Activated T-cell treated with anti-CD3 and anti-CD28 coated beads, Interleukin-2, amount 50 U/mL, for 1 hour (primary cell): ENCODE results near the gene YEATS4.

Experiments
- DNase-seq: peaks from one replicate; pipeline ENCODE4 v3.0.0-alpha.2; 2020

The YEATS4 gene

DNA sequence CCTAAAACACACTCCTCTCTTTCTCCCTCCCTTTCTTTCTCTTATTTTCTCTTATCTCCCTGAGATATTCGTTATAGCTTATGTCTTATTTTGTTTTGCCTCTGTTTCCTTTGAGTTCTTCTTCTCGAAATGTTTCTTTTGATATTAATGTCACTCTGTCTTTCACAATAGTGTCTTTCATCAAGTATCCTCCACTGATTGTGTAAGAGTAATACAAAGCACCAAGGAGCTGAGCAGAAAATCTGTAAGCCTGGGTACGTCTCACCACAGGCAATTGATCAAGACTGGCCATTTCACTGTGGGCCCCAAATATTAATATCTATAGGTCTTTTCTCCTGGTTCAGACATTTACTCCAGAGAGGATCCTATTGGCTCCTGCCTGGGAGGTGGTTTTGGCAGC lies 16.2 kb upstream of the YEATS4 start:
- no peak for DNase-seq

DNA sequence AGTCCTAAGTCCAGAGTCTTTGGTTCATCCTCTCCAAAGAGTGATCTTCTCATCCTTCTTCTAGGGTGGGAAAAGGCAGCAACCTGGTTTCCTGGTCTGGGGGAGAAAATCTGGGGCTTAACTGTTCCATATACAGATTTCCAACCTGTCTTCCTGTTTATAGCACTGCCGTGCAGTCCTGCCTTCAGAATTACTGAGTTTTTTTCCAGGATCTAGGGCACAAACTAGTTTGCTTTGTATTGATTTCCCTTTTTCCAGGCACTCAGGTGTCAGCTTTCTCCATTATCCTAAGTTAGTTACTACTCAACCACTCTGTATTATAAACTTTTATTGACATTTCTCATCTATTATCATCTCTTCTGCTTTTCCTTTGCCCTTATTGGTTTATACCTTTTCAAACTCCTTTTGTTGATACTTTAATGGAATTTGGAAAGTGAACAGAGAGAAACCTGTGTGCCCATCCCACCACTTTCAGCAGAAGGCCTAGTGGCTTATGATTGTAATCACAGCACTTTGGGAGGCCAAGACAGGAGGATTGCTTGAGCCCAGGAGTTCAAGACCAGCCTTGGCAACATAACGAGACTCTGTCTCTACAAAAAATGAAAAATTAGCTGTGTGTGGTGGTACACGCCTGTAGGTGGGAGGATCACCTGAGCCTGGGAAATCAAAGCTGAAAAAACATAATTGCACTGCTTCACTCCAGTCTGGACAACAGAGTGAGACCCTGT lies 15.5 kb upstream of the YEATS4 start:
- no peak for DNase-seq

DNA sequence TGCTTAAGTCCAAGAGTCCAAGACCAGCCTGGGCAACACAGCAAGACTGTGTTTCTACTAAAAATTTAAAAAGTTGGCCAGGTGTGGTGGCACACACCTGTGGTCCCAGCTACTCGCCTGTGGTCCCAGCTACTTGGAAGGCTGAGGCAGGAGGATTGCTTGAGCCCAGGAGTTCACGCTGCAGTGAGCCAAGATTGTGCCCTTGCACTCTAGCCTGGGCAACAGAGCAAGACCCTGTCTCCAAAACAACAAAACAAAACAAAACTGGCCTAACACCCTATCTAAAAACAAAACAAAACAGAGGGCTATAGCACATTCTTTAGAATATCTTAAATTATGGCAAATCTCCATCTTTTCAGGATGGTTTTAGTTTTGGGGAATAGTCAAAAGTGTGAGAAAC lies 14.5 kb upstream of the YEATS4 start:
- no peak for DNase-seq

DNA sequence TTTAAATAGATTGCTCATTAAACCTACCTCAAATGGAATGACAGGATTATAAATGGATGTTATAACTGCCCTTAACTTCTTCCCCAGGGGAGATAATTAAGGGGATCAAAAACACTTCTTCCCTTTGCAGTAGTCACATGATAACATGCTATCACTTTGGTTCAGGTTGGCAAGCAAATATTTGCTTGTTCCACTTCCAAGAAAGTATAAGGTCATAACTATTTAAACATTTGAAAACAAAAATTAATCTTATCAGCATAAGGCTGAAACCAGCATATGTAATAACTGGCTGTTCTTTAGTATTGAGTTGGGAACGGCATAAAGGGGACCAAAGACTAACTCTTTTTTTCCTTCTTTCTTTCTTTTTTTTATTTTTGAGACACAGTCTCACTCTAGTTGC lies 13.8 kb upstream of the YEATS4 start:
- no peak for DNase-seq

DNA sequence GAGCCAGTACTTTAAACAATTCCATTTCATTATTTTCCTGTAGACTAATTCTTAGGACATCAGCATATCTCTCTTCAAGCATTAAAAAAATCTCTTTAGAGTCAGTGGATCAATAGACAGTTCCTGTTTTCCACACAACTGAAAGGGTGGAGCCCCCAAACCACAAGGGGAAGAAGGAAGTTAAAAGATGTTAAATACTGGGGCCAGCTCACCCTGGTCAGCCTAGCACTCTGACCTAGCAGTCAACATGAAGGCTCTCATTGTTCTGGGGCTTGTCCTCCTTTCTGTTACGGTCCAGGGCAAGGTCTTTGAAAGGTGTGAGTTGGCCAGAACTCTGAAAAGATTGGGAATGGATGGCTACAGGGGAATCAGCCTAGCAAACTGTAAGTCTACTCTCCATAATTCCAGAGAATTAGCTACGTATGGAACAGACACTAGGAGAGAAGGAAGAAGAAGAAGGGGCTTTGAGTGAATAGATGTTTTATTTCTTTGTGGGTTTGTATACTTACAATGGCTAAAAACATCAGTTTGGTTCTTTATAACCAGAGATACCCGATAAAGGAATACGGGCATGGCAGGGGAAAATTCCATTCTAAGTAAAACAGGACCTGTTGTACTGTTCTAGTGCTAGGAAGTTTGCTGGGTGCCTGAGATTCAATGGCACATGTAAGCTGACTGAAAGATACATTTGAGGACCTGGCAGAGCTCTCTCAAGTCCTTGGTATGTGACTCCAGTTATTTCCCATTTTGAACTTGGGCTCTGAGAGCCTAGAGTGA lies 11.2 kb upstream of the YEATS4 start, which contains the start of gene LYZ:
Gene LYZ (plus strand): TSS at position 220 of the 777 bp plus-strand sequence. CDS start 28 bp downstream, at position 248.
- DNase-seq, result no peak

DNA sequence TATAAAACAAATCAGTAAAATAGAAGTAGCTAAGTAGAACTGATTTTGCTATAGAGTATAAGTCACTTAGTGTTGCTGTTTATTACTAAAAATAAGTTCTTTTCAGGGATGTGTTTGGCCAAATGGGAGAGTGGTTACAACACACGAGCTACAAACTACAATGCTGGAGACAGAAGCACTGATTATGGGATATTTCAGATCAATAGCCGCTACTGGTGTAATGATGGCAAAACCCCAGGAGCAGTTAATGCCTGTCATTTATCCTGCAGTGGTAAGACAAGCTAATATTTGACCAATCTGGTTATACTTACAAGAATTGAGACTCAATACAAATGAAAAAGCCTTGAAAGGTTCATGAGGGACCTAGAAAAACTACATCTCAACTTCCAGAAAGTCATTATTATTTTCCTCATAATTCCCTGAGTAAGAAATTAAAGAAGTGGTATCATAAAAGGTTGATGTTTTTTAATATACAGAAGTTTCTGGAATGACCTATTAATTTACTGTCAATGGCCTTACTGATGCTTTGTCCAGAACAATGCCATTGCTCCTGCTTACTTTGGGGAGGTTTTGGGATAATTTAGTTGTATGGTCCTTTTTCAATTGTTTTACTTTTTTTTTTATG lies 9.4 kb upstream of the YEATS4 start:
- no peak for DNase-seq

DNA sequence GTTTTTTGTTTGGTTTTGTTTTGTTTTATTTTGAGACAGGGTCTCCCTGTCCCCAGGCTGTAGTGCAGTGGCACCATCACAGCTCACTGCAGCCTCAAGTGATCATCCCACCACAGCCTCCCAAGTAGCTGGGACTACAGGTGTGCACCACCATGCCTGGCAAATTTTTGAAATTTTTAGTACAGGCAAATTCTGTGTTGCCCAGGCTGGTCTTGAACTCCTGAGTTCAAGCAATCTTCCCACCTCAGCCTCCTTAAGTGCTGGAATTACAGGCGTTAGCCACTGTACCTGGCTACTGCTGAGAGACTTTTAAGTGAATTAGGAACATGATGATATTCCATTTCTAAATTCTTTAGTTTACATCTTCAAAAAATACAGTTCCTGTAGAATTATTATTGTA lies 8.8 kb upstream of the YEATS4 start:
- DNase-seq, result no peak

DNA sequence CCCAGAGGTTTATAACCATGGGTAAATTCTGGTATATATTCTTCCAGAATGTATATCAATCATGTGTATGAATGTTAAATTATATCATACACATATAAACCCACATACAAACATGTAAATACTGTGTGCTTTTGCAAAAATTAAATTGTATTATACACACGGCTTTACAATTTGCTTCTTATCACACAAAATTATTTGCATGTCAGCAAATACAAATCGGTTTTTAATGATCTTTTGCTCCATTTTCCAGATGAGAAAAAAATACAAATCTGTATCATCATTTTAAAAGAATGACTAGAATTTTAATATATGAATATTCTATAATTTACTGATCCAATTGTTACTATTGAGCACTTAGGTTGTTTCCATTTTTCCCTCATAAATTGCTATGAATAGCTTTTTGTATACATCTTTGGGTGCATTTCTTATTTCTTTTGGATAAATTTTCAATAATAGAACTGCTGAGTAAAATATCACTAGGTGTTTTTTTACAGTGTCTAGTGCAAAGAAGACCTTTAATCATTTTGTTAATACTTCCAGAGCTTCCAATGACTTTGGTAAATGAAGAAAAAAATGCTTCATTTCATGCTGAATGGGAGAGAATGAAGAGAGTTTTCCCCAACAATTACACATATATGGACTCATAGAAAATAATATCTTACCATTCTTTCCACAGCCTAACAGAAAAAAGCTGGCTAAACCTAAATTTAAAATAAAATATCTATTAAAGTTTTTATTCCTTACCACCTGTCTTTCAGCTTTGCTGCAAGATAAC lies 7.9 kb upstream of the YEATS4 start:
- no peak for DNase-seq

DNA sequence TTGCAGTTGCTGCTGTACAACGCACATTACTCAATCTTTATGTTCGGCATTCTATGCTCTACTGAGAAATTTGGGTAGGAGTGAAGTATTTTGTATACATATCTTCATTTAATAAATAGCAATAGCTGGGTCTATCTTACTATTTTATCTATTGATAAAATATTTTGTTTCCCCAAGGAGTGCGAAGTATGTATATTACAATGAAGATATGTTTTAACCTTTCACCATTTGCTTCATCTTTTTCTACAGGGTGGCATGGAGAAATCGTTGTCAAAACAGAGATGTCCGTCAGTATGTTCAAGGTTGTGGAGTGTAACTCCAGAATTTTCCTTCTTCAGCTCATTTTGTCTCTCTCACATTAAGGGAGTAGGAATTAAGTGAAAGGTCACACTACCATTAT lies 6.6 kb upstream of the YEATS4 start:
- DNase-seq, result no peak

DNA sequence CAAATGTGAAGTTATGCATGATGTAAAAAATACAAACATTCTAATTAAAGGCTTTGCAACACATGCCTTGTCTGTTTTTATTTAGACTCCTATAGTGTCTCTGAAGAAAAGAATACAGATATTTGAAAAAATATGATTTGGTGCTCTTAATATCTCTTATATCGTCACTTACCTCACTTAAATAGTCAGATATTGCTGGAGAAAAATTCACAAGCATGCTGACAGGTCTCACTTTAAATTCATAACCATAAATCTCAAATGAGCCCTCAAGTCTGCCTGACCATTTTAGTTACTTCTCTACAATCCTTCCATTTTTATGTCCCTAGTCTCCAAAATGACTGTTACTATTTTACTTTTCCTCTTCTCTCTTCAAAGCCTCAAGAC lies 5.4 kb upstream of the YEATS4 start:
- no peak for DNase-seq

DNA sequence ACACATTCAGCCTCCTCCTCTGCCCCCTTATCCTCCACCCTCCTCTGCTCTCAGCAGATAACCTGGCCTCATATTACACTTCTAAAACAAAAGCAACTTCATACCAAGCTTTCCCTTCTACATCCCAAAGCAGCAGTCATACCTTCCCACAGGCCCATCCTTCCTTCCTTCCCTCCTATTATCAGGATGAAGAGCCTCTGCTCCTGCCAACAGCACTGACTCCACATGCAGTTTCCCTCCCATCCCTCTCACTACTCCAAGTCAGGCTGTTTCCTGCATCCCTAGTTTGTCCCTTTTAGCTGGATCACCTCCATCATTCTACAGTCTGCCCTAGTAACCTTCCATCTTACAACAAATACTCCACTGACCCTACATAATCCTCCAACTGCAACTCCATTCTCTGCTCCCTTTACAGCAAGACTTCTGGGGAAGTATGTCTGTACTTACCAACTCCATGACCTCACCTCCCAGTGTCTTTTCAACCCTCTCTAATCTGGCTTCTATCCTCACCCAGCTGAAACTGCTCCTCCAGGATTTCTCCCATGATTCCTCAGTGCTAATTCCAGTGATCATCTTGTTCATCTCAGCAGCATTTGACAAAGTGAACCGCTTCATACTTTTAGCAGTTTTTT lies 4.9 kb upstream of the YEATS4 start:
- DNase-seq, result no peak

DNA sequence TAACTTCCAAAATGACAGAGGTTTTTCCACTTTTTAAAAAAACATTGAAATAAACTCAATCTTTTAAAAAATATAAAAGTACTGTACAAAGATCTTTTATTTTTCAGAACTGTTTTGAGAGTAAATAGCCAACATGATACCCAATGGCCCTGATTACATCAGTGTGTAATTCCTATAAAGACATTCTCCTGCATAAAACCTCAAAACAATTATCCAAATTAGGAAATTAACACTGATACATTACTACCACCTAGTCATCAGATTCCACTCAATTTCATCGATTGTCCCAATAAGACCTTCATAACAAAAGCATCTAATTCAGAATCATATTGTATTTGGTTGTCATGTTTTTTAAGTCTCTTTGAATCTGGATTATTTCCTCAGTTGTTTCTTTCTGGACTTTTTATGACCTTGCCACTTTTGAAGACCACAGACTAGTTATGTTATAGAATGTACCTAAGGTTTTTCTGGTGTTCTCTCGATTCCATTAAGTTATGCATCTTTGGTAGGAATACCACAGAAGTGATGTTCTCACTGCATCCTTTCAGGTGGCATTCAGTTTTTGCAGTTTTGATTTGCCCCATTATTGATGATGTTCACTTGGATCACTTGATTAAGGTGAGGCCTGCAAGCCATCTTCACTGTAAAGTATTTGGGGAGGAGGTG lies 4.0 kb upstream of the YEATS4 start:
- DNase-seq, result no peak

DNA sequence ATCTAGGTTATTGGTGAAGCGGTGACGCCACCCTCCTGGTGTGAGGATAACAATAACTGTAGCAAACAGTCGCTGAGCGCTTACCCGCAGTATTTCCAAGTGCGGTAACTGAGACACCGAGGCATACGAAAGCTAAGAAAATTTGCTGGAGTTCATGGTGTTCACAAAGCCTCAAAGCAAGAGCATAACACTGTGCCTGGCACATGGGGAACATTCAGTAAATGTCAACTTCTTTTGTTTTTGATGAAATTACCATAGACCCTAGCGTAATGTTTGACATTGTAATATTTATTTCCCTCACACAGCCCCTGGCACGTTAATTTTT lies 767 bp downstream of the YEATS4 start:
- no peak for DNase-seq

DNA sequence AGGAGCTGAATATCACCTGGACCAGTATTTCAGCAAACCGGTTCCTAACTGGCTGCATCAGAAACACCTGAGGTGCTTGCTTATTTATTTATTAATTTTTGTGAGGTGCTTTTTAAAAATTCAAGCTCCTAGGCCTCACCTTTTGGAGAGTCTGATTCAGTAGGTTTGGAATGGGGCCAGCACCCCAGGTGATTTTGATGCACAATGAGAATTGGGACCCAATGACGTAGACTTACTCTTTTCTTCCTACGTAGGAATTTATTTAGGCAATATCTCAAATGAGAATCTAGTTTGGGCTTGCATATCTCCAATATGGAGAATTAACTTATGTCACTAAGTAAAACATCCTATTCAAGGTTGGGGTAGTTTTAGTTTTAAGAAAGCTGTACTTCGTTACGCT lies 7.3 kb downstream of the YEATS4 start:
- no peak for DNase-seq

DNA sequence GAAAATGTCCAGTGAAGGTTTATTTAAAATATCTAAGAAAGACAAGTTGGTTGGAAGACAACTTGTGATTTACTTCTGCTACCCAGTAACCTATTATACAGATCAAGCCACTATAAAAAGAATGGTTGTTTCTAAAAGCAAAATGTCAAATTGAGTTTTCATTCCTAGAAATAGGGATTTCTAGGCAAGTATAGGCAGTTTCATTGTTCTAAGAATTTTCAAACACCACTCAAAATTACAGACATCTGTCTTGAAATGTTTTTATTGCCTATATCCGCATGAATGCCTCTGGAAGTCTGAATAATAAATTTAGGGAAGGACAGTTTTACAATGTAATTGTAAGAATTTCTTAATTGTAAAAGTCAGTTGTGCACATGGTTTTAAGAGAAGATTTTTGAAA lies 8.6 kb downstream of the YEATS4 start:
- DNase-seq, result no peak

DNA sequence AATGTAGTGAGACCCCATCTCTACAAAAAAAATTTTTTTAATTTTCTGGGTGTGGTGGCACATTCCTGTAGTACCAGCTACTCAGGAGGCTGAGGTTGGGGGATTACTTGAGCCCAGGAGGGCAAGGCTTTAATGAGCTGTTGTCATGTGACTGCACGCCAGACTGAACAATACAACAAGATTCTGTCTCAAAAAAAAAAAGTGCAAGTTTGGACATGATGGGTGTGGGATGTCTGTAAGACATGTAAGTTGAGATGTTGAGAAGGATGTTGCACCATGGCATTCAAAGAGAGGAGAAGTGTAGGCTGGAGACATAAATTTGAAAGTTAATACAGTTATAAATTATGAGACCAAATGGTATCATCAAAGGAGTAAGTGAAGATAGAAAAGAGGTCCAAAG lies 23.5 kb downstream of the YEATS4 start:
- no peak for DNase-seq

DNA sequence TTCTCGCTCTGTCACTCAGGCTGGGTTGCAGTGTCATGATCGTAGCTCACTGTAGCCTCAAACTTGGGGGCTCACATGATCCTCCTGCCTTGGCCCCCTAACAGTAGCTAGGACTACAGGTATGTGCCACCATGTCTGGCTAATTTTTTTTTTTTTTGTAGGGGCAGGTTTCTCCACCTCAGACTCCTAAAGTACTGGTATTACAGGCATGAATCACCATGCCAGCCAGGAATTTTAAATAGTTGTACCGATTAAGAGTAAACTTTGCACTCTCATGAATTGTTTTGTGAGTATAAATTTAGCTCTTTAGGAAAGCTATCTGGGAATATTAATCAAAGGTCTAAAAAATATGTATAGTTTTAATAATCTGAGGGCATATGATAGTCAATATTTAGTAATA lies 25.5 kb downstream of the YEATS4 start:
- DNase-seq, result no peak

DNA sequence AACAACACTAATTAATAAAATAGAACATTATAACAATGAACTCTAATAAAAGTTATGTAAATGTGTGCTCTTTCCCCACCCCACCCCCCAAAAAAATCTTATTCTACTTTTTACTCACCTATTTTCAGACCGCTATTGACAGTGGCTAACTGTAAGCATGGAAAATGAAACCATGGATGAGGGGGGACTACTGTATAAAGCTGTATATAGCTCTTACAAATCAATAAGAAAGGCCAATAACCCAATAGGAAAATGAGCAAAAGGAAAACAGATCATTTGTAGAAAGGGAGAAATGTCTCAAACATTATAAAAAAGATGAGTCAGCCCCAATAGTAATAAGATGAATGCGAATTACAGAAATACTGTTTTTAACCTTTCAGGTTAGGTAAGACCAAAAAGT lies 27.4 kb downstream of the YEATS4 start:
- no peak for DNase-seq

DNA sequence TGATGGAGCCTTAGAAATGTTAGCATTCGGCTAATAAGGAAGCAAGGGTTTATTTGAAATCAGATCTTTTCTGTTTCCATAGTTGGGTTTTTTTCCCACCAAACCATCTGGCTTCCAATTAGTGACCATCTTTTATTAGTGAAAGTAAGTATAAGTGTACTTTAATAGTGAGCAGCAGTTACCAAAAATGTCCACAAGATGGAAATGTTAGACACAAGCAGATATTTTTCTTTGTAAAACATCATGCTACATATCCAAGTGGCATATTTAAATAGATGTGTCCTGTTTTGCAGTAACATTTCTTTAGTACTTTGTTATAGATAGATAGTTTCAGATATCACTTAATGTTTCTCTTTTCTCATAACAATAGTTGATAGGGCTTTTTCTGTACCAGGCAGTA lies 28.8 kb downstream of the YEATS4 start:
- DNase-seq, result no peak

DNA sequence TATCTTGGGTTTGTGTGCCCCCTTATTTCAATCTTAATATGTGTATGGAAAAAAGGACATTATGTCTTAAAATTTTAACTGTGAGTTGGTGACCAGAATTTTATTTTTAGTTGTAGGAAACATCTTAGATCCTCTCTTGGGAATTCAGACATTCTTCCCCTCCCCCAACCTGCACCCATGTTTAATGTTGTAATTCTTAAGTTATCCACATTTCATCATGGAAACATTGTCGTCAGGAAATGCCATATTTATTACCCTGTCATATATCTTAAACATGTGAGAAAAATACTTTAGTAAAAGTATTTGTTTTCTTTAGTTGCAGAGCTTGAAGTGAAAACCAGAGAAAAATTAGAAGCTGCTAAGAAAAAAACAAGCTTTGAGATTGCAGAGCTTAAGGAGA lies 30.3 kb downstream of the YEATS4 start:
- DNase-seq, result no peak

DNA sequence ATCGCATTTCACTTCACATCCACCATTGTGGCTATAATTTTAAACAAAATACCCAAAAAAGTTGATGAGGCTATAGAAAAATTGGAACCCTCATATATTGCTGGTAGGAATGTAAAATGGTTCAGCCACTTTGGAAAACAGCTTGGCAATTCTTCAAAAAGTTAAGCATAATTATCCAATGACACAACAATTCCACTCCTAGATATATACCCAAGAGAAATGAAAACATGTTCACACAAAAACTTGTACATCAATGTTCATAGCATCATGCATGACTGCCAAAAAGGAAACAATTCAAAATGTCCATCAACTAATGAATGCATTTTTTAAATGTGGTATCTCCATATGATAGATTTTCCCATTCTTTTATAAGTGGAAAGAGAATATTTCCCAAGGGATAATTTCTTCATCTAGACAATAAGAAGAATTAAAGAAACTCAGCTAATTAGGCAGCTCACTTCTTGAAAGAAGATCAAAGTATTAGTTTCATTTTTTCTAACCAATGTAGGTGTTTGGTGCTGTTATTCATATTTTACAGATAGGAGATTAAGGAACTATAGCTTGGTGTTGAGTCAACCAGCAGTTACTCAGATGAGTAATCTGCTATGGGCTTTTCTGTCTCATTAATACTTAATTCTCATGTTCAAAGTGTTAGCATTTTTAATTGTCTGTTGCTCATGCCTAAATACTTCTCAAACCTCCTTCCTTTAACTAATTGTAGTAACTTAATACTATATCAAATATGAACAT lies 32.8 kb downstream of the YEATS4 start:
- no peak for DNase-seq

DNA sequence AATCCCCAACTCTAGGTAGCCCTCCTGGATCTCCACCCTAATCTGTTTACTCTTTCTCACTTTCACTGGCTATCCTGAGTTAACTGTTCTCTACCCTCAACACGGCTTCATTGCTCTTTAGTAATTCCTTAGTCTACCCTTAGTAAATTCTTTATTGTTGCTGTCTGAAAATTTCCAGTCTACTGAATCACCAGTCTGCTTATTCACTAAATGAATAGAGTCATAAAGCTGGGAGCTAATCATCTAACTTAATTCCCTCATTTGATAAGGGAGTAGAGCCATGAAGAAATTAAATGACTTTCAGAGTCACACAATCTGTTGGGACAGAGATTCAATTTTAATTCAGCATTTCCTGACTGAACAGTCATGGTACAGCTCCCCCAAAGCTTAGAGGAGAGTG lies 36.5 kb downstream of the YEATS4 start:
- no peak for DNase-seq
